Measurements from ENCODE around the gene CYP4F3.
"Not testable (repeated sequence)": the region's sequence is repeated elsewhere in the genome, so short reads cannot be mapped to it uniquely, and the experiment has no call there.

Gene CYP4F3, protein sequence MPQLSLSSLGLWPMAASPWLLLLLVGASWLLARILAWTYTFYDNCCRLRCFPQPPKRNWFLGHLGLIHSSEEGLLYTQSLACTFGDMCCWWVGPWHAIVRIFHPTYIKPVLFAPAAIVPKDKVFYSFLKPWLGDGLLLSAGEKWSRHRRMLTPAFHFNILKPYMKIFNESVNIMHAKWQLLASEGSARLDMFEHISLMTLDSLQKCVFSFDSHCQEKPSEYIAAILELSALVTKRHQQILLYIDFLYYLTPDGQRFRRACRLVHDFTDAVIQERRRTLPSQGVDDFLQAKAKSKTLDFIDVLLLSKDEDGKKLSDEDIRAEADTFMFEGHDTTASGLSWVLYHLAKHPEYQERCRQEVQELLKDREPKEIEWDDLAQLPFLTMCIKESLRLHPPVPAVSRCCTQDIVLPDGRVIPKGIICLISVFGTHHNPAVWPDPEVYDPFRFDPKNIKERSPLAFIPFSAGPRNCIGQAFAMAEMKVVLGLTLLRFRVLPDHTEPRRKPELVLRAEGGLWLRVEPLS

DNA sequence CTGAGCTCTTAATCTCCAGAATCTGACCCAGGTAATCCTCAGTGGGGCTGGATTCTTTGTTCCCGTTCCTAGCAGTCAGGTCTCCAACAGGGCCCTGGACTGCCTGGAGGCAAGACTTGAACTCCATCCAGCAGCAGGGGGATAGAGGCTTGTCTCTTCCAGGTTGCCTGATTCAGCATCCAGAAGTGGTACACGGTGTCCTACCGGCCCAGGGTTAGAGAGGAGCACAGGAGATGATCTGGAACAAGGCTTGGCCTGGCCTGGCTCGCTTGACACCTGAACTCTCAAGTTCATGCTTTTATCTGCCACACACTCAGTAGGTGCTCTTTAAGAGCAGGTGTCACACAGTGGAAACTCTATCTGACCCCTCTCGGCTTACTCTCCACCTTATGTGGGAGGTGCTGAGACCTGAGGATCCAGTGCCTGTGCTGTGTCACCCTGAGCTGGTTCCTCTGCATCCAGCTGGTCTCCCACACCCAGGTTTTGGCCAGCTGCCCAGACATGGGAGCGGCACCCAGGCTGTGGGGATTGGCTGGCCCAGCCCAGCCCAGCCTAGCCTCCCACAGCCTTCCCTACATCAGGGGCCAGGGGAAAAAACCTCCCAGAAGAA lies at the start of gene CYP4F3:
TSS of gene CYP4F3 (plus strand) at position 604 of the 610 bp plus-strand sequence. CDS start 519 bp downstream, outside the sequence.
- no peak for DNase-seq (ENCODE audit: low spot score)

DNA sequence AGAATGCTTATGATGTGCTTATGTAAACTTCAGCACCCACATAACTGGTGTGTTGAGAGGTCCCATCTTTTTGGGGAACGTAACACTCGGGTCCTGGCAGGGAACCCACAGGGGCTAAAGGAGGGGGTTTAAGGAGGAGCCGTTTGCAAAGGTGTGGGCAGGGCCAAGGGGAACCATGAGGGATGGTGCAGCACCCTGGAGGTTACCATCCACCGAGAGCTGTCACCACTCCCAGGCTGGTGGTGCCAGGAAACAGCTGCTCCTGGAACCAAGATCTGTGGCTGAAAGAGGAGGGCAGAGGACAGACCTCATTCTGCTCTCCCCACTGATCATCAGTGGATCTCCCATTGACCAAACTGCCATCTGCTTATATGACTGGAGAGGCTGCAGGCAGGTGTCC lies 48.9 kb upstream of the CYP4F3 start:
- DNase-seq (ENCODE audit: low spot score) = no peak

- DNase-seq (ENCODE audit: low spot score) = not testable (repeated sequence)
Measured at GRCh38 chr19:15592506-15592905, 48.2 kb upstream of the CYP4F3 start.

- not testable (repeated sequence) for DNase-seq (ENCODE audit: low spot score)
Measured at GRCh38 chr19:15593766-15594165, 46.9 kb upstream of the CYP4F3 start.

GRCh38 chr19:15595069-15595468 lies 45.6 kb upstream of the CYP4F3 start:
- DNase-seq (ENCODE audit: low spot score) = no peak

- DNase-seq (ENCODE audit: low spot score) = not testable (repeated sequence)
Measured at GRCh38 chr19:15607978-15608925, 32.4 kb upstream of the CYP4F3 start.

DNA sequence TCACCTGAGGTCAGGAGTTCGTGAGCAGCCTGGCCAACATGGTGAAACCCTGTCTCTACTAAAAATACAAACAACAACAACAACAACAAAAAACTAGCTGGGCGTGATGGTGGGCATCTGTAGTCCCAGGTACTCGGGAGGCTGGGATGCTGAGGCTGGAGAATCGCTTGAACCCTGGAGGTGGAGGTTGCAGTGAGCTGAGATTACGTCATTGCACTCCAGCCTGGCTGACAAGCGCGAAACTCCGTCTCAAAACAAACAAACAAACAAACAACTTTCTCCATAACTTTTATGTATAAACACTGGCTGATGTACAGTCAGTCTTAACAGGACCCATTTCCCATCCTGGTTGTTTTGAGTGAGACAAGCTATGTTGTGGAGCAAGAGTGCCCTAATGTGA lies 31.4 kb upstream of the CYP4F3 start:
- DNase-seq (ENCODE audit: low spot score) = no peak

DNA sequence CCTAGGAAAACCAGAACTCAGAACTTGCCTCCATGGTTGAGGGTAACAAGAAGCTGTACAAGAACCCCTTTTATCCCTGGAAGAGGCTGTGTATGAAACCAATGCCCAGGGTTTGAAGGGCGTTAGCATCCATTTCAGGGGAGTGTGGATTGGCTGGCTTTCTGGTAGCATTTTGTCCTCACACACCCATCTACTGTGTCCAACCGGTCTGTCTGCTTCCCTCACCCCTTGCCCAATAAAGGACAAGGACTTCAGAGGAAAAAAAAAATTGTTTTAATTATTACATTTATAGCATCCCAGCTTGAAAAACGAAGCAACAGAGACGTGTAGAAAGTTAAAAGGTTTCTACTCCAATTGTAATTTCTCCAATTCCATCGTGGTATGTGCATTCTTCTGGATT lies 28.4 kb upstream of the CYP4F3 start:
- no peak for DNase-seq (ENCODE audit: low spot score)

- no peak for DNase-seq (ENCODE audit: low spot score)
Measured at GRCh38 chr19:15613338-15613737, 27.4 kb upstream of the CYP4F3 start.

GRCh38 chr19:15614507-15615379 lies 26.0 kb upstream of the CYP4F3 start, which contains the start of gene CYP4F8:
CYP4F8 (plus strand) TSS chr19:15615218; CDS start chr19:15615617, 399 bp downstream.
- no peak for DNase-seq (ENCODE audit: low spot score)

GRCh38 chr19:15615526-15615925 lies 25.2 kb upstream of the CYP4F3 start:
- DNase-seq (ENCODE audit: low spot score) = no peak

DNA sequence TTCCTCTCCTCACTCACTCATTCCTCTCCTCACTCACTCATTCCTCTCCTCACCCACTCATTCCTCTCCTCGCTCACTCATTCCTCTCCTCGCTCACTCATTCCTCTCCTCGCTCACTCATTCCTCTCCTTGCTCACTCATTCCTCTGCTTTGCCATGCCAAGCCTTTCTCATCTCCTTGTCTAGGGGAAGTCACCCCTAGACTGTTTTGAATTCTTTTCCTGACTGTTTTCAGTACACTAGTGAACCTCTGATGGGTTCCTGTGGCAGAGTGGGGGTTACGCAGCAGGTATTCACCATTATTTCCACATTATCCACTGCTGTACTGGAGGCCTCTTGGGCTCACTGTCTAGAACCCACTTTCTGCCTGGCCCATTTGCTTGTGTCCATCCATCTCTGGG lies 24.5 kb upstream of the CYP4F3 start:
- DNase-seq (ENCODE audit: low spot score) = no peak

GRCh38 chr19:15616627-15617270 lies 23.9 kb upstream of the CYP4F3 start:
- no peak for DNase-seq (ENCODE audit: low spot score)

- DNase-seq (ENCODE audit: low spot score) = no peak
Measured at GRCh38 chr19:15618321-15618720, 22.4 kb upstream of the CYP4F3 start.

DNA sequence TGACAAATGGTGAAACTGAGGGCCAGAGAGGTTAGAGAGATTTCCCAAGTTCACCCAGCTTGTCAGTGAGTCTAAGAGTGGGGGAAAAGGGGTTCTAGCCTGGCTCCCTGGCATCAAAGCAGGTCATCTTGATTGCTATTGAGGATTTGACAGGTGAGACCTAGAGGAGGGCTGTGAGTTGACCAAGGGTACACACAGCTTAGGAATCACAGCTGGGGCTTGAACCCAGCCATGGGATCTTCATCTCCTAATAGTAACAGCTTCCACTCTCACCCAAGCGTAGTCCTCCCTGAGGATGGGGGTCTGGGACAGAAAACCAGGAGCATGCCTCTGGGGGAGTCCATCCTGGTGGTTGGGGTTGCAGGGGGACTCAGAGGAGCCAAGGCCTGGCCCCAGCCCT lies 18.9 kb upstream of the CYP4F3 start:
- DNase-seq (ENCODE audit: low spot score) = no peak

DNA sequence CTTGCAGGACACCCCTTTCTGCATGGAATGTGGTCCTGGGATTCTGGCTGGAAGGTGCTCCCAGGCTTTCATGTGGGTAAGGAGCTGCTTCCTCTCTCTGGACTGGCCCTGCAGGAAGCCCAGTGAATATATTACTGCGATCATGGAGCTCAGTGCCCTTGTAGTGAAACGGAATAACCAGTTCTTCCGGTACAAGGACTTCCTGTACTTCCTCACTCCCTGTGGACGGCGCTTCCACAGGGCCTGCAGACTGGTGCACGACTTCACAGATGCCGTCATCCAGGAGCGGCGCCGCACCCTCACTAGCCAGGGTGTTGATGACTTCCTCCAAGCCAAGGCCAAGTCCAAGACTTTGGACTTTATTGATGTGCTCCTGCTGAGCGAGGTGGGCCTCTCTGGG lies 17.7 kb upstream of the CYP4F3 start:
- DNase-seq (ENCODE audit: low spot score) = no peak

- DNase-seq (ENCODE audit: low spot score) = no peak
Measured at GRCh38 chr19:15623711-15624318, 16.9 kb upstream of the CYP4F3 start.

- no peak for DNase-seq (ENCODE audit: low spot score)
Measured at GRCh38 chr19:15628236-15629002, 12.3 kb upstream of the CYP4F3 start.
